IPS-NIHi11 (cell line): ENCODE data around the gene RIMBP2.

Source experiments
- DNase-seq: peaks from one replicate; pipeline ENCODE4 v3.0.0; 2012; ENCODE audit warnings: mixed read lengths, low spot score

Gene RIMBP2

GRCh38 chr12:130371296-130371695, 344.8 kb downstream of the RIMBP2 start:
- DNase-seq: no peak

- no peak for DNase-seq
These were observed 346.3 kb downstream of the RIMBP2 start for GRCh38 chr12:130369816-130370215.

- no peak for DNase-seq
These were observed 348.6 kb downstream of the RIMBP2 start for GRCh38 chr12:130367523-130367922.

GRCh38 chr12:130367003-130367402, 349.1 kb downstream of the RIMBP2 start:
- DNase-seq: no peak

GRCh38 chr12:130366159-130366558, 349.9 kb downstream of the RIMBP2 start:
- no peak for DNase-seq

- DNase-seq: no peak
These were observed 351.5 kb downstream of the RIMBP2 start for GRCh38 chr12:130364578-130364977.

GRCh38 chr12:130362060-130362459, 354.0 kb downstream of the RIMBP2 start:
- no peak for DNase-seq

- no peak for DNase-seq
These were observed 358.3 kb downstream of the RIMBP2 start for GRCh38 chr12:130357729-130358330.

GRCh38 chr12:130357241-130357640, 358.9 kb downstream of the RIMBP2 start:
- DNase-seq: no peak

GRCh38 chr12:130356222-130356621, 359.9 kb downstream of the RIMBP2 start:
- DNase-seq: no peak

- DNase-seq: no peak
These were observed 361.7 kb downstream of the RIMBP2 start for GRCh38 chr12:130354407-130354806.

GRCh38 chr12:130353081-130353480, 363.0 kb downstream of the RIMBP2 start:
- DNase-seq: no peak

- no peak for DNase-seq
These were observed 364.8 kb downstream of the RIMBP2 start for GRCh38 chr12:130351326-130351725.

- no peak for DNase-seq
These were observed 365.4 kb downstream of the RIMBP2 start for GRCh38 chr12:130350715-130351114.

- no peak for DNase-seq
These were observed 368.5 kb downstream of the RIMBP2 start for GRCh38 chr12:130347588-130347987.
